Smooth muscle cell of bladder (primary cell): Measurements from ENCODE around the gene TMEM151B. TPM values are rescaled to one million over a fixed set of nuclear protein-coding genes. Genes with fewer than 3 reads are reported as not detected.

Experiments used
- total RNA-seq: library from RNA; depleted of rRNA; stranded (reverse); fragments of >200 nt; gene quantifications from 2 replicates; pipeline ENCODE4 v1.2.3, GENCODE V29; 2014

Gene TMEM151B
- not detected in 2 replicates for total RNA-seq

GRCh38 chr6:44269921-44270525 is at the start of gene TMEM151B:
TMEM151B (plus strand) TSS chr6:44270450; CDS start chr6:44270743, 293 bp downstream.

GRCh38 chr6:44223319-44224028 is 46.8 kb upstream of the TMEM151B start, which contains the start of gene SLC29A1:
SLC29A1 (plus strand) TSS chr6:44223595; CDS start chr6:44227314, 3,719 bp downstream.

GRCh38 chr6:44246663-44247337 is 23.4 kb upstream of the TMEM151B start, which contains the start of gene HSP90AB1:
HSP90AB1 (plus strand) TSS chr6:44247101; CDS start chr6:44248630, 1,529 bp downstream.

GRCh38 chr6:44257025-44257752 is 13.1 kb upstream of the TMEM151B start, which contains the start of gene SLC35B2:
SLC35B2 (minus strand) TSS chr6:44257528; CDS start chr6:44257410, 118 bp downstream.

GRCh38 chr6:44265007-44265721 is 5.1 kb upstream of the TMEM151B start, which contains the start of gene NFKBIE:
NFKBIE (minus strand) TSS chr6:44265551; CDS start chr6:44265346, 205 bp downstream.

GRCh38 chr6:44312901-44313788 is 42.9 kb downstream of the TMEM151B start, which contains the start of gene AARS2:
AARS2 (minus strand) TSS chr6:44313347; CDS start chr6:44313323, 24 bp downstream.

GRCh38 chr6:44342489-44342888 is 72.2 kb downstream of the TMEM151B start, which contains the start of gene SPATS1:
SPATS1 (plus strand) TSS chr6:44342650; CDS start chr6:44343096, 446 bp downstream.

Other genes starting within 250 kb of the TMEM151B start
- 59.0 and 100.0 TPM in 2 replicates for gene MRPL14, start 143.0 kb upstream of the TMEM151B start, total RNA-seq
- 23.9 and 37.0 TPM in 2 replicates for gene TMEM63B, start 142.9 kb upstream of the TMEM151B start, total RNA-seq
- under 0.01 and 0.09 TPM in 2 replicates for gene CAPN11, start 111.6 kb upstream of the TMEM151B start, total RNA-seq
- gene MYMX, start 53.5 kb upstream of the TMEM151B start, total RNA-seq: not detected in 2 replicates
- 3.1 and 6.2 TPM in 2 replicates for gene SLC29A1, start 46.9 kb upstream of the TMEM151B start, total RNA-seq
- 262 and 386 TPM in 2 replicates for gene HSP90AB1, start 23.3 kb upstream of the TMEM151B start, total RNA-seq
- gene SLC35B2, start 12.9 kb upstream of the TMEM151B start, total RNA-seq: 95.9 and 114 TPM in 2 replicates
- gene NFKBIE, start 4.9 kb upstream of the TMEM151B start, total RNA-seq: 2.3 and 3.6 TPM in 2 replicates
- 9.2 and 13.0 TPM in 2 replicates for gene AARS2, start 42.9 kb downstream of the TMEM151B start, total RNA-seq
- gene SPATS1, start 72.2 kb downstream of the TMEM151B start, total RNA-seq: not detected in 2 replicates
- 17.4 and 20.1 TPM in 2 replicates for gene CDC5L, start 117.3 kb downstream of the TMEM151B start, total RNA-seq